Endothelial cell (in vitro differentiated cells): ENCODE measurements around the gene XPO4. TPM values are rescaled to one million over a fixed set of nuclear protein-coding genes. Genes with fewer than 3 reads are reported as not detected.
"Not testable (repeated sequence)": the region's sequence is repeated elsewhere in the genome, so short reads cannot be mapped to it uniquely, and the experiment has no call there.

ENCODE experiments used
- DNase-seq: peaks from one replicate; pipeline ENCODE4 v3.0.0; 2021; ENCODE audit warnings: low spot score
- H3K27ac Mint-ChIP-seq: one replicate; pipeline ENCODE4 v1.8.0; 2021; ENCODE audit warnings: mixed read lengths, inconsistent platforms; ENCODE audit not compliant: unreplicated experiment
- H3K27me3 Mint-ChIP-seq: one replicate; pipeline ENCODE4 v1.8.0; 2021; ENCODE audit warnings: mild to moderate bottlenecking, moderate library complexity, mixed read lengths, inconsistent platforms; ENCODE audit not compliant: unreplicated experiment
- H3K36me3 Mint-ChIP-seq: one replicate; pipeline ENCODE4 v1.8.0; 2021; ENCODE audit warnings: mild to moderate bottlenecking, low read depth, mixed read lengths, inconsistent platforms; ENCODE audit not compliant: unreplicated experiment
- H3K4me1 Mint-ChIP-seq: one replicate; pipeline ENCODE4 v1.8.0; 2021; ENCODE audit warnings: mild to moderate bottlenecking, mixed read lengths, inconsistent platforms; ENCODE audit not compliant: unreplicated experiment
- H3K4me3 Mint-ChIP-seq: one replicate; pipeline ENCODE4 v1.8.0; 2021; ENCODE audit warnings: mild to moderate bottlenecking, mixed read lengths, inconsistent platforms; ENCODE audit not compliant: unreplicated experiment
- H3K9me3 Mint-ChIP-seq: one replicate; pipeline ENCODE4 v1.8.0; 2021; ENCODE audit warnings: mixed read lengths, inconsistent platforms; ENCODE audit not compliant: unreplicated experiment
- total RNA-seq: library from RNA; stranded (reverse); fragmentation: NEBNext Ultra II Directional; extraction: Animal tissue kit (Norgen Biotek cat#: 25700); gene quantifications from one replicate; pipeline ENCODE4 v1.2.1, GENCODE V29; 2021; ENCODE audit not compliant: unreplicated experiment
- TF ChIP-seq, protein P1 (sequence below): fragments of 200-600 bp; sonication (generic); IDR thresholded peaks from one replicate; pipeline ENCODE4 v1.5.0; 2021; ENCODE audit warnings: antibody characterized with exemption; ENCODE audit not compliant: unreplicated experiment

The XPO4 gene
- total RNA-seq, 1 donor from 2014 or later, result 18.0 TPM

DNA sequence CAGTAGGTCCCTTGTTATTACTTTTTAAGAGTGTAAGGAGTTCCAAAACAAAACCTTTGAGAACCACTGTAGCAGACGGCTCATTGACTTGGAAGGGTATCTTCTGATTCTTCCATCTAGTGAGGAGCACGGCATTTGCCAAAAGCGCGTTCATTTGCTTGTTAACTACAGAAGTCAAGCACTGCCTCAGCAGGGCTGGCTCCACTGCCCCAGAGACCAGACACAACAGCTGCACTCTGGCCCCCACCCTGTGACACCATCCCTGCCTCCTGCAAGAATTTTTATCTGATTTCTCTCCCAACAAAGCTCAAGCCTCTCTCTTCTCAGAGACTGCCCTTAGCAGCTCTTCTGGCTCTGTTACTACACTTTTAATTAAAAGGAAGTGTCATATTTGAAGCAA is 20.7 kb upstream of the XPO4 start:
- no peak overlapping the region for H3K4me3 Mint-ChIP-seq
- H3K27ac Mint-ChIP-seq, result no peak overlapping the region
- H3K4me1 Mint-ChIP-seq, result no peaks in the 10 kb centered on the region
- H3K9me3 Mint-ChIP-seq, result no peaks in the 10 kb centered on the region
- no peaks in the 10 kb centered on the region for H3K36me3 Mint-ChIP-seq
- H3K27me3 Mint-ChIP-seq, result peaks cover 2% of the 10 kb centered on the region
- TF ChIP-seq, protein P1, sequence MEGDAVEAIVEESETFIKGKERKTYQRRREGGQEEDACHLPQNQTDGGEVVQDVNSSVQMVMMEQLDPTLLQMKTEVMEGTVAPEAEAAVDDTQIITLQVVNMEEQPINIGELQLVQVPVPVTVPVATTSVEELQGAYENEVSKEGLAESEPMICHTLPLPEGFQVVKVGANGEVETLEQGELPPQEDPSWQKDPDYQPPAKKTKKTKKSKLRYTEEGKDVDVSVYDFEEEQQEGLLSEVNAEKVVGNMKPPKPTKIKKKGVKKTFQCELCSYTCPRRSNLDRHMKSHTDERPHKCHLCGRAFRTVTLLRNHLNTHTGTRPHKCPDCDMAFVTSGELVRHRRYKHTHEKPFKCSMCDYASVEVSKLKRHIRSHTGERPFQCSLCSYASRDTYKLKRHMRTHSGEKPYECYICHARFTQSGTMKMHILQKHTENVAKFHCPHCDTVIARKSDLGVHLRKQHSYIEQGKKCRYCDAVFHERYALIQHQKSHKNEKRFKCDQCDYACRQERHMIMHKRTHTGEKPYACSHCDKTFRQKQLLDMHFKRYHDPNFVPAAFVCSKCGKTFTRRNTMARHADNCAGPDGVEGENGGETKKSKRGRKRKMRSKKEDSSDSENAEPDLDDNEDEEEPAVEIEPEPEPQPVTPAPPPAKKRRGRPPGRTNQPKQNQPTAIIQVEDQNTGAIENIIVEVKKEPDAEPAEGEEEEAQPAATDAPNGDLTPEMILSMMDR, result no peak
- no peak for DNase-seq

DNA sequence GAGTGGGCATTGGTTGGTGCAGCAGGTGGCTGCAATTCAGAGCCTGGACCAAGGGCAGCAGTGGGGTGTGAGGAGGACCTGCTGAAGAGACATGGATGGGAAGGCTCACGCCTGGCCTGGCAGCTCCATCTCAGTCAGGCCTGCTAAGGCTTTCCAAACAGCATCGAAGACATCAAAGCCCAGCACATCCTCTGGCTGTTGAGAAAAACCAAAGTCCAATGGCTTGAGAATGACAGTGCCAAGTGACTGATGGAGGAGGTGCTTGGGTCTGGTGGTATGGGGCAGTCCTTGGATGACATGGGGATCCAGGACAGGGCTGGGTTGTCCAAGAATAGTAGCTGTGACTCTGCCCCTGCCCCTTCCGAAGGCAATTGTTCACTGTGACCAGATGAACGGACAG is 19.0 kb upstream of the XPO4 start:
- Mint-ChIP-seq H3K9me3 (no peaks in the 10 kb centered on the region), H3K4me3 (no peak overlapping the region), H3K27me3 (peaks cover 2% of the 10 kb centered on the region), H3K27ac (peak overlapping the region; percentile 58), H3K36me3 (no peaks in the 10 kb centered on the region), H3K4me1 (no peaks in the 10 kb centered on the region)
- DNase-seq, result no peak
- TF ChIP-seq, protein P1, result no peak

DNA sequence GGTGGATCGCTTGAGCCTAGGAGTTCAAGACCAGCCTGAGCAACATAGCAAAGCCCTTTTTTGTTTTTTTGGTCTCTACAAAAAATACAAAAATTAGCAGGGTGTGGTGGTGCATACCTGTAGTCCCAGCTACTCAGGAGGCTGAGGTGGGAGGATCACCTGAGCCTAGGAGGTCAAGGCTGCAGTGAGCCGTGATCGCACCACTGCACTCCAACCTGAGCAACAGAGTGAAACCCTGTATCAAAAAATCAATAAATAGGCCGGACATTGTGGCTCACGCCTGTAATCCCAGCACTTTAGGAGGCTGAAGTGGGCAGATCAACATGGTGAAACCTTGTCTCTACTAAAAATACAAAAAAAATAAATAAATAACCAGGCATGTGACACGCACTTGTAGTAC is 13.1 kb upstream of the XPO4 start:
- H3K27me3 Mint-ChIP-seq, H3K4me1 Mint-ChIP-seq, DNase-seq, H3K27ac Mint-ChIP-seq, H3K36me3 Mint-ChIP-seq, H3K4me3 Mint-ChIP-seq, H3K9me3 Mint-ChIP-seq: not testable (repeated sequence)

DNA sequence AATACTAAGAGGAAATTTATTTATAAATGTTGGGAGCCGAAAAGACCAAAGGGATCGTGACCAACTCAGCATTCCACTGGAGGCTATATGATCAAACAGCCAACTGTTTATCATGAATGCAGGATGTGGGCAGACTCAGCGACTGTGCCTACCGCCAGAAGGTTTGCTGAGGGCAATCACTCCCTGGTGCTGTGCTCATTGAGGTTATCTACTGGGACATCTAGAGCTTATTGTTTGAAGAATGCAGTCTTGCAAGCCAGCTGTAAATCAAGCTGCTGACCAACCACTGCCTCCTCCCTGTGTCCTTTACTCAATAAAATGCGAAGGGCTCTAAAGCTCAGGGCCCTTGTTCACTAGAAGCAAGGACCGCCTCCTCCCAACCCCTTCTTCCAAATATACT is 8.5 kb upstream of the XPO4 start:
- Mint-ChIP-seq H3K4me1 (no peaks in the 10 kb centered on the region), H3K9me3 (no peaks in the 10 kb centered on the region), H3K36me3 (no peaks in the 10 kb centered on the region), H3K27ac (no peak overlapping the region), H3K4me3 (no peak overlapping the region), H3K27me3 (peaks cover 2% of the 10 kb centered on the region)
- TF ChIP-seq, protein P1, result no peak
- DNase-seq, result no peak

DNA sequence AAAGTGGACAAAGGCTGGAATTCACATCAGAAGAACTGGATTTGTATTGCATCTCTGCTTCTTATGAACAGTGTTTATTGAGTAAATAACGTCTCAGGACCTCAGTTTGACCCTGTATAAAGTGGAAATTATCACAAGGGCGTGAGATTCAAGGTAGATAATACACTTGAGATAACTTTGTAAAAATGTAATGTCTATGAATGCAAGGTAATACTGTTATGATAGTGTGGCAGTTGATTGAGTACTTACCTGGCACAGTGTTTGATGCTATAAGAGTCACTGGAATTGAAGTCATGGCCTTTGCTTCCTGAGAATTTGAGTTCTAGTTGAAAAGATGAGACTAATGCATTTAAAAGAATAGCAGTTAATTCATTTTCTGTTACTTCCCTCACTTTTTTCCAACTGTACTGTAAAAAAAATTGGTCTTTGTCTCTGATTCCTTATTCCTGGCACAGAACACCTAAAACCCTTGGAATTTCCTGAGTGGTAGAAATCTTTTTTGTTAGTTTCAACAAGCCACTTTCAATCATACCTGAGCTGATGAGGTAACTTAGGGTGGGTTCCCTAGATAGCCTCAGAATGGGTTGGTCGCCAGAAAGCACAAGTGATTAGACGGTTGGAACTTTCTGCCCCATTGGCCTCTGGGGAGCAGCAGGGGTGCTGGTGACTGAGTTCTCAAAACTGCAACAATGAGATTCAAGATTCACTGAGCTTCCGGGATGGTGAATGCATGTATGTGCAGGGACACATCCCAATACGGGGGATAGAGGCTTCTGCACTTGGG is 6.4 kb upstream of the XPO4 start:
- H3K9me3 Mint-ChIP-seq, result no peaks in the 10 kb centered on the region
- DNase-seq, result no peak
- TF ChIP-seq, protein P1, result no peak
- no peaks in the 10 kb centered on the region for H3K4me1 Mint-ChIP-seq
- no peak overlapping the region for H3K27ac Mint-ChIP-seq
- H3K4me3 Mint-ChIP-seq, result no peak overlapping the region
- H3K27me3 Mint-ChIP-seq, result peaks cover 3% of the 10 kb centered on the region
- no peaks in the 10 kb centered on the region for H3K36me3 Mint-ChIP-seq
